COR-L47 (cell line): Measurements from ENCODE around the gene FTL.
"Not testable (repeated sequence)": the region's sequence is repeated elsewhere in the genome, so short reads cannot be mapped to it uniquely, and the experiment has no call there.

Experiments used
- DNase-seq: peaks from one replicate; lab custom pipeline; 2025; lab: John Stamatoyannopoulos, UW

Gene FTL

DNA sequence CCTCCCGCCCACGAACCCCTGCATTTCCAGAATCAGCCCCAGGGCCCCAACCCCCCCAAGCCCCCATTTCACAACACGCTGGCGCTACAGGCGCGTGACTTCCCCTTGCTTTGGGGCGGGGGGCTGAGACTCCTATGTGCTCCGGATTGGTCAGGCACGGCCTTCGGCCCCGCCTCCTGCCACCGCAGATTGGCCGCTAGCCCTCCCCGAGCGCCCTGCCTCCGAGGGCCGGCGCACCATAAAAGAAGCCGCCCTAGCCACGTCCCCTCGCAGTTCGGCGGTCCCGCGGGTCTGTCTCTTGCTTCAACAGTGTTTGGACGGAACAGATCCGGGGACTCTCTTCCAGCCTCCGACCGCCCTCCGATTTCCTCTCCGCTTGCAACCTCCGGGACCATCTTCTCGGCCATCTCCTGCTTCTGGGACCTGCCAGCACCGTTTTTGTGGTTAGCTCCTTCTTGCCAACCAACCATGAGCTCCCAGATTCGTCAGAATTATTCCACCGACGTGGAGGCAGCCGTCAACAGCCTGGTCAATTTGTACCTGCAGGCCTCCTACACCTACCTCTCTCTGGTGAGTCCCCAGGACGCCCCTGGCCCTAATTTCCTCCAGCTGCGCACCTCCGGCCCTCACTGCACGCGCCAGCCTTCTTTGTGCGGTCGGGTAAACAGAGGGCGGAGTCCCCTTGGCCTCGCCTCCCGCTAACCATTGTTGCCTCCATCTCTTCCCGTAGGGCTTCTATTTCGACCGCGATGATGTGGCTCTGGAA is at the start of gene FTL:
FTL (plus strand) TSS at position 270 of the 766 bp plus-strand sequence; CDS start at position 469, 199 bp downstream.
- peak; percentile 94 for DNase-seq

DNA sequence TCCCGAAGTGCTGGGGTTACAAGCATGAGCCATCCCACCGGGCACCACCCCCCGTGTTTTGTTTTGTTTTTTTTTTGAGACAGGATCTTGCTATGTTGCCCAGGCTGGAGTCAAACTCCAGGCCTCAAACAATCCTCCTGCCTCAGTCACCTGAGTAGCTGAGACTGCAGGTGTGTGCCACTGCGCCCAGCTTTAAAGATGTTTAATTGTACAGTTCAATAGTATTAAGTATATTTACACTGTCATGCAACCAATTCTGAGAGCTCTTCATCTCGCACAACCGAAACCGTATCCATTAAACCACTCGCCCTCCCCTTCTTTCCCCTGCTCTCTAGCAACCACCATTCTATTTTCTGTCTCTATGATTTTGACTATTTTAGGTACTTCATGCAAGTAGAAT is 49.4 kb upstream of the FTL start:
- no peak for DNase-seq

- no peak for DNase-seq
Observed at GRCh38 chr19:48918071-48918470, 47.0 kb upstream of the FTL start.

- DNase-seq: peak; percentile 3
Observed at GRCh38 chr19:48918801-48919247, 46.3 kb upstream of the FTL start.

DNA sequence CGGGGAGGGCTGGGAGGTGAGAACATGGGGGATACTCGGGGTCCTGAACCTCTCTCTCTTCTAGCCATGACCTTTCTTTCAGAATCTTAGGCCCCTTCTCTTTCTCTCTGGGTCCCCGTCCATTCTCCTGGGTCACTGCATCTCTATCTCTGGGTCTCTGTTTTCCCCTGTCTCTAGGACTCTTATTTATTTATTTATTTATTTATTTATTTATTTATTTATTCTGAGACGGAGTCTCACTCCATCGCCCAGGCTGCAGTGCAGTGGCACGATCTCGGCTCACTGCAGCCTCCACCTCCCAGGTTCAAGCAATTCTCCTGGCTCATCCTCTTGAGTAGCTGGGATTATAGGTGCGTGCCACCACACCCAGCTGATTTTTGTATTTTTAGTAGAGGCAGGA is 45.8 kb upstream of the FTL start:
- DNase-seq: not testable (repeated sequence)

DNA sequence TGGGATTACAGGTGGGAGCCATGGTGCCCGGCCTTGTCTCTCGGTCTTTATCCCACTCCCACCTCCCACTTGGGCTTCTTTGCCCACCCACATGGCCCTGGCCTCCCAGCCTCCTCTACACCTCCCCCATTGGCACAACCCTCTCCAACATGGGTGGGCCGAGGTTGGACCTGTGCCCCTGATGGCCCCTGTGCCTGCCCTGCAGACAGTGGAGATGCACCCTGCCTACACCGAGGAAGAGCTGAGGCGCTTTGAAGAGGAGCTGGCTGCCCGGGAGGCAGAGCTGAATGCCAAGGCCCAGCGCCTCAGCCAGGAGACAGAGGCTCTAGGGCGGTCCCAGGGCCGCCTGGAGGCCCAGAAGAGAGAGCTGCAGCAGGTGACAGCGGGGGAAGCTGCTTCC is 44.2 kb upstream of the FTL start:
- DNase-seq: no peak

DNA sequence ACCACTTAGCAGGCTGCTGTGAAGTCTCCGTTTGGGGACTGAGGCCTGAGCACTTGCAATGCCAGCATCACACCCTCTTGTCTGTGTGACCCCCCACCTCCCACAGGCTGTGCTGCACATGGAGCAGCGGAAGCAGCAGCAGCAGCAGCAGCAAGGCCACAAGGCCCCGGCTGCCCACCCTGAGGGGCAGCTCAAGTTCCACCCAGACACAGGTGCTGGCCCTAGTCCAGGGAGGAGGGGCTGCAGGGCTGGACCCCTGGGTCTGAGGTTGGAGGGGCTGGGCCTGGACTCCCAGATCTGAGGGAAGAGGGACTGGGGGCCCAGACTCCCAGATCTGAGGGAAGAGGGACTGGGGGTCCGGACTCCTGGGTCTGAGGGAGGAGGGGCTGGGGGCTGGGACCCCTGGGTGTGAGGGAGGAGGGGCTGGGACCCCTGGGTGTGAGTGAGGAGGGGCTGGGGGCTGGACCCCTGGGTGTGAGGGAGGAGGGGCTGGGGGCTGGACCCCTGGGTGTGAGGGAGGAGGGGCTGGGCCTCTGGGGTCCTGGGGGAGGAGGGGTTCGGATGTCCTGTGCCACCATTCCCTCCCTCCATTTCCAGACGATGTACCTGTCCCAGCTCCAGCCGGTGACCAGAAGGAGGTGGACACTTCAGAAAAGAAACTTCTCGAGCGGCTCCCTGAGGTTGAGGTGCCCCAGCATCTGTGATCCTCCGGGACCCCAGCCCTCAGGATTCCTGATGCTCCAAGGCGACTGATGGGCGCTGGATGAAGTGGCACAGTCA is 43.2 kb upstream of the FTL start:
- no peak for DNase-seq

GRCh38 chr19:48922548-48923490 is 42.3 kb upstream of the FTL start:
- DNase-seq: no peak

DNA sequence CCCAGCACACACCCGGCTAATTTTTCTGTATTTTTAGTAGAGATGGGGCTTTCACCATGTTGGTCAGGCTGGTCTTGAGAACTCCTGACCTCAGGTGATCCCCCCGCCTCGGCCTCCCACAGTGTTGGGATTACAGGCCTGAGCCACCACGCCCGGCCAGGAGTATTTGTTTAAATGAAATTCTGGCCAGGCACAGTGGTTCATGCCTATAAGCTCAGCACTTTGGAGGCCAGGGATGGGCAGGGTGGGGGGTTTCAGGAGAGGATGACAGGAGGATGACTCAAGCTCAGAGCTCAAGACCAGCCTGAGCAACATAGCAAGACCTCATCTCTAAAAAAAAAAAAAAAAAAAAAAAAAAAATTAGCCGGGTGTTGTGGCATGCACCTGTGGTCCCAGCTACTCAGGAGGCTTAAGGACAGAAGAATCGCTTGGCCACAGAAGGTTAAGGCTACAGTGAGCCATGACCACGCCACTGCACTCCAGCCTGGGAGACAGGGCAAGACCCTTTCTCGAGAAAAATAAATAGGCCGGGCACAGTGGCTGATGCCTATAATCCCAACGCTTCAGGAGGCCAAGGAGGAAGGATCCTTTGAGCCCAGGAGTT is 39.8 kb upstream of the FTL start:
- DNase-seq: no peak

DNA sequence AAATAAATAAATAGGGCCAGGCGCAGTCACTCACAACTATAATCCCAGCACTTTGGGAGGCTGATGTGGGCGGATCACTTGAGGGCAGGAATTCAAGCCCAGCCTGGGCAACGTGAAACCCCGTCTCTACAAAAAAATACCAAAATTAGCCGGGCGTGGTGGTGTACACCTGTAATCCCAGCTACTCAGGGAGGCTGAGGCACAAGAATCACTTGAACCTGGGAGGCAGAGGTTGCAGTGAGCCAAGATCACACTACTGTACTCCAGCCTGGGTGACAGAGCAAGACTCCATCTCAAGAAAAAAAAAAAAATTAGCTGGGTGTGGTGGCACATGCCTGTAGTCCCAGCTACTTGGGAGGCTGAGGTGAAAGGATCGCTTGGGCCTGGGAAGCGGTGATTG is 39.2 kb upstream of the FTL start:
- not testable (repeated sequence) for DNase-seq

DNA sequence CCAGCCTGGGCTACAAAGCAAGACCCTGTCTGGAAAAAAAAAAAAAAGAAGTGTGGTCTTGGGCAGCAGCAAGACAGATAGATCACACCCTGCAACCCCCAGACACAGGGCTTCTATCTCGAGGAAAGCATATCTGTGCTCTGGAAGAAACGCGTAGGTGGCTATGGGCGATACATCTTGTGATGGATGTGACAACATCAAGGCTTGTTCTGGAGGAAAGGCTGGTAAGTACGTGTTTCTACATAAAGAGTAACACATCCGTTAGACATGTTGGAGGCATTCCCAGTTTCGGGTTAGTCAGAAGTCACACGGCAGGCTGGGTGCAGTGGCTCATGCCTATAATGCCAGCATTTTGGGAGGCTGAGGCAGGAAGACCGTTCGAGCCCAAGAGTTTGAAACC is 38.2 kb upstream of the FTL start:
- DNase-seq: no peak

- not testable (repeated sequence) for DNase-seq
Observed at GRCh38 chr19:48927692-48928091, 37.4 kb upstream of the FTL start.

DNA sequence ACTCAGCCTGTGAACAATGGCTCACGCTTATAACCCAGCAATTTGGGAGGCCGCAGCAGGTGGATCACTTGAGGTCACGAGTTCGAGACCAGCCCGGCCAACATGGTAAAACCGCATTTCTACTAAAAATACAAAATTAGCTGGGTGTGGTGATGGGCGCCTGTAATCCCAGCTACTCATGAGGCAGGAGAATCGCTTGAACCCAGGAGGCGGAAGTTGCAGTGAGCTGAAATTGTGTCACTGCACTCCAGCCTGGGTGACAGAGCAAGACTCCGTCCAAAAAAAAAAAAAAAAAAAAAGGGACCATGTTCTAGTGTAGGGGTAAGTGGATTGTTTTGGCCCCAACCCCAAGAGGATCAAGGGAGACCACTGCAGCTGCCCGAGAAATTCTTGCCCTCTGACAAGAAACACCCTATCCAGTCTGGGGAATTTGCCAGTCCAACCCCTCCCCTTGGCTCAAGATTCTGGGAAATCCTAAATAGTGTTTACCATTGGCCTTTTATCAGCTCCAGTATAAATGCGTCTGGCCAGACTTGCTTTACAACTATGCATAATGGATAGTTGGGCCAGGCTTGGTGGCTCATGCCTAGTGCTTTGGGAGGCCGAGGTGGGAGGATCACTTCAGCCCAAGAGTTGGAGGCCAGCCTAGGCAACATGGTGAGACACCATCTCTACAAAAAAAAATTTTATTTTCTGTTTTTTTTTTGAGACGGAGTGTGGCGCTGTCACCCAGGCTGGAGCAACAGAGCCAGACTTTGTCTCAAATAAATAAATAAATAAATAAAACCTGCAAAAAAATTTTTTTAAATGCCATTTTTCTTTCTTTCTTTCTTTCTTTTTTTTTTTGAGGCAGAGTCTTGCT is 36.7 kb upstream of the FTL start:
- DNase-seq: no peak

DNA sequence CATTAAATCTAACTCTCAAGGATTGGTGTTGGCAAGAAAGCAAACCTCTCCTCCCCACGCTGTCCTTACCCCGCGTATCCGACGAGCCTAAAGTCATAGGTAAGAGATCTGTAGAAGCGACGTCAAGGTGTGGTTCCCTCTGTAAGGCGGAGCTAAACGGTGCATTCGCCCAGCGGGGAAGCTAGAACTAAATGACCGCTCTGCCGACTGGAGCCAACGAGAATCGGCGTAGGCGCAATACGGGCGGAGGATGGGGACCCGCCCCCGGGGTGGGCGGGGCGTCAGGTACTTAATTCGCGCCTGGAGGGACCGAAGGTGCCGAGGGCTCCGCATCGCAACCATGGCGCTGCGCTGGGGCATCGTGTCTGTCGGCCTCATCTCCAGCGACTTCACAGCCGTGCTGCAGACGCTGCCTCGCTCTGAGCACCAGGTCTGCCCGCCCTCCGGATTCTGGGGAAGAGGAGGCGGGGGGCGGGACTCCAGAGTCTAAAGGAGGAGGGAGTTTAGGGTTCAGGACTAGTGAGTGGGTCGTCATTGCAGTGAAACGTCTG is 31.7 kb upstream of the FTL start, which contains the start of gene DHDH:
DHDH (plus strand) TSS at position 318 of the 551 bp plus-strand sequence; CDS start at position 341, 23 bp downstream.
- DNase-seq: peak; percentile 96

DNA sequence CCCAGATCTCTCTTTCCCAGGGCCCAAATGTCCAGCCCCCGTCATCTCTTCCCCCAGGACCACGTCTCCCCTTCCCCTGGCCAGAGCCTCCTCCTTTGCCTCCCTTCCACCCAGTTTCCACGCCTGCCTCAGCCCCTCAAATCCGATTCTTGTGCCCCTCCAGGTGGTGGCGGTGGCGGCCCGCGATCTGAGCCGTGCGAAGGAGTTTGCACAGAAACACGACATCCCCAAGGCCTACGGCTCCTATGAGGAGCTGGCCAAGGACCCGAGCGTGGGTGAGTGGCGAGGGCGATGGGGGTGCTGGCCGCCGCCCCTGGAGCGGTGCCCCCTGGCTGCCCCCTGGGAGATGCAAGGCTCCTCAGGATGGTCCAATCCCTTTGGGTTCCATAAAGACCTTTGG is 30.3 kb upstream of the FTL start:
- no peak for DNase-seq

DNA sequence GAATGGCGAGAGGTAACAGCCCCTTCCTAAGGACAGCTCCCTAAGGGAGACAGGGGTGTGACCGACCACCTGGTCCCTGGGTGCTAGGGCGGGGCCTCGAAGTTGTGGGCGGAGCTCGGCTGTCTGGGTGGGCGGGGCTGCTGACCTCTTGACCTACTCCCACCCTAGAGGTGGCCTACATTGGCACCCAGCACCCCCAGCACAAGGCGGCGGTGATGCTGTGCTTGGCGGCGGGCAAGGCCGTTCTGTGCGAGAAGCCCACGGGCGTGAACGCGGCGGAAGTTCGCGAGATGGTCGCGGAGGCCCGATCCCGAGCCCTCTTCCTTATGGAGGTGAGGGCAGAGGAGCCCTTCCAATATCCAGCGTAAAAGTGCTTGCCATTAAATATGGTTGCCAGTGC is 29.2 kb upstream of the FTL start:
- no peak for DNase-seq

GRCh38 chr19:48938256-48938655 is 26.9 kb upstream of the FTL start:
- DNase-seq: no peak

- DNase-seq: no peak
Observed at GRCh38 chr19:48940902-48941301, 24.2 kb upstream of the FTL start.

- DNase-seq: no peak
Observed at GRCh38 chr19:48943081-48943480, 22.0 kb upstream of the FTL start.

DNA sequence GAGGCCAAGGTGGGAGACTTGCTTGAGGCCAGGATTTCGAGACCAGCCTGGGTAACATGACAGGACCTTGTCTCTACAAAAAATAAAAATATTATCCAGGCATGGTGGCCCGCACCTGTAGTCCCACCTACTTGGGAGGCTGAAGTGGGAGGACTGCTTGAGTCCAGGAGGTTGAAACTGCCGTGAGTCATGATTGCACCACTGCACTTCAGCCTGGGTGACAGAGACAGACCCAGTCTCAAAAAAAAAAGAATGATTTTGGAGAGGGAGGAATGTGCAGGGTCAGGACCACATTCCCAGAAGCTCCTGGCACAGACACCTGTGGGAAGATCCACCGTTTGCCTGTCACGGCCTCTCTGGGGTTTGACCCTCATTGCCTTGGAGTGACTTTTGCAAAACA is 19.7 kb upstream of the FTL start:
- no peak for DNase-seq
